ENCODE data around the gene MISP3.

Gene MISP3

DNA sequence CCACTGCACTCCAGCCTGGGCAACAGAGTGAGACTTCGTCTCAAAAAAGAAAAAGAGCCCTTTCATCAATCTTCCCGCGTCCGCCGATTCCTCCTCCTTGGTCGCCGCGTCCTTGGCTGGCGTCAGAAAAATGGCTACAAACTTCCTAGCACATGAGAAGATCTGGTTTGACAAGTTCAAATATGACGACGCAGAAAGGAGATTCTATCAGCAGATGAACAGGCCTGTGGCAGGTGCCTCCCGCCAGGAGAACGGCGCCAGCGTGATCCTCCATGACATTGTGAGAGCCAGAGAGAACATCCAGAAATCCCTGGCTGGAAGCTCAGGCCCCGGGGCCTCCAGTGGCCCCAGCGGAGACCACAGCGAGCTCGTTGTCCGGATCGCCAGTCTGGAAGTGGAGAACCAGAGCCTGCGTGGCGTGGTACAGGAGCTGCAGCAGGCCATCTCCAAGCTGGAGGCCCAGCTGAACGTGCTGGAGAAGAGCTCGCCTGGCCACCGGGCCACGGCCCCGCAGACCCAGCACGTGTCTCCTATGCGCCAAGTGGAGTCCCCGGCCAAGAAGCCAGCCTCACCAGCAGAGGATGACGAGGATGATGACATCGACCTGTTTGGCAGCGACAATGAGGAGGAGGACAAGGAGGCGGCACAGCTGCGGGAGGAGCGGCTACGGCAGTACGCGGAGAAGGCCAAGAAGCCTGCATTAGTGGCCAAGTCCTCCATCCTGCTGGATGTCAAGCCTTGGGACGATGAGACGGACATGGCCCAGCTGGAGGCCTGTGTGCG, 2.1 kb upstream of the MISP3 start:
- Histone ChIP-seq H3K36me3 (ENCODE audit: control insufficient read depth, insufficient read depth, low read length) (no peaks in the 10 kb centered on the region), H3K4me1 (peaks cover 4% of the 10 kb centered on the region), H3K9ac (no peak overlapping the region), H3K79me2 (no peaks in the 10 kb centered on the region), H3K27ac (no peak overlapping the region), H2AFZ (no peak overlapping the region), H3K9me3 (ENCODE audit: control insufficient read depth, low read length) (no peaks in the 10 kb centered on the region), H3K4me2 (ENCODE audit: low read length) (peak overlapping the region; percentile 17), H3K27me3 (ENCODE audit: control insufficient read depth, insufficient read depth, low read length) (no peaks in the 10 kb centered on the region), H3K4me3 (ENCODE audit: low read depth, low read length) (no peak overlapping the region)
- TF ChIP-seq, protein P1, sequence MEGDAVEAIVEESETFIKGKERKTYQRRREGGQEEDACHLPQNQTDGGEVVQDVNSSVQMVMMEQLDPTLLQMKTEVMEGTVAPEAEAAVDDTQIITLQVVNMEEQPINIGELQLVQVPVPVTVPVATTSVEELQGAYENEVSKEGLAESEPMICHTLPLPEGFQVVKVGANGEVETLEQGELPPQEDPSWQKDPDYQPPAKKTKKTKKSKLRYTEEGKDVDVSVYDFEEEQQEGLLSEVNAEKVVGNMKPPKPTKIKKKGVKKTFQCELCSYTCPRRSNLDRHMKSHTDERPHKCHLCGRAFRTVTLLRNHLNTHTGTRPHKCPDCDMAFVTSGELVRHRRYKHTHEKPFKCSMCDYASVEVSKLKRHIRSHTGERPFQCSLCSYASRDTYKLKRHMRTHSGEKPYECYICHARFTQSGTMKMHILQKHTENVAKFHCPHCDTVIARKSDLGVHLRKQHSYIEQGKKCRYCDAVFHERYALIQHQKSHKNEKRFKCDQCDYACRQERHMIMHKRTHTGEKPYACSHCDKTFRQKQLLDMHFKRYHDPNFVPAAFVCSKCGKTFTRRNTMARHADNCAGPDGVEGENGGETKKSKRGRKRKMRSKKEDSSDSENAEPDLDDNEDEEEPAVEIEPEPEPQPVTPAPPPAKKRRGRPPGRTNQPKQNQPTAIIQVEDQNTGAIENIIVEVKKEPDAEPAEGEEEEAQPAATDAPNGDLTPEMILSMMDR (IDR thresholded peaks at IDR 0.05), result no peak

DNA sequence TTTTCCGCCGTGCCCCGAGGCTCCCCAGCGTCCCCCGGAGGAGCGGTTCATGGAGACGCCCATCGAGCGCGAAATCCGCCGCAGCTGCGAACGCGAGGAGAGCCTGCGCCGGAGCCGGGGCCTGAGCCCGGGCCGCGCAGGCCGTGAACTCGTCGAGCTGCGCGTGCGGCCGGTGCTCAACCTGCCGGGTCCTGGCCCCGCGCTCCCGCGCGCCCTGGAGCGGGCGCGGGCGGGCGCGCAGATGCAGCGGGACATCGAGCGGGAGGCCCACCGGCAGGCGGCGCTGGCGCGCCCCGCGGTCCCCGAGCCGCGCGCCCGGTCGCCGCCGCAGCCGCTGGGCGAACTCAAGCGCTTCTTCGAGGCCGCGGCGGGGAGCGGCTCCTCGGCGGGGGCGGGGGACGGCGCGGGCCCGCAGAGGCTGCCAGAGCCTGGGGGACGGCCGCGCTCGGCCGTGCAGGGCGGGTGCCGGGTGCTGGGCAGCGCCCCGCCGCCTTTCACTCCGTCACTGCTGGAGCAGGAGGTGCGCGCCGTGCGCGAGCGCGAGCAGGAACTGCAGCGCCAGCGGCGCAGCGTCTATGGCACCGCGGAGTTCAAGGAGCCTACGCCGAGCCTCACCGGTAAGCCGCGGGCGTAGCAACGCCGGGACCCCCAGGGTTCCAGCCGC, 807 bp downstream of the MISP3 start:
- Histone ChIP-seq H3K36me3 (ENCODE audit: control insufficient read depth, insufficient read depth, low read length) (no peaks in the 10 kb centered on the region), H3K4me3 (ENCODE audit: low read depth, low read length) (peak overlapping the region; percentile 90), H3K9me3 (ENCODE audit: control insufficient read depth, low read length) (no peaks in the 10 kb centered on the region), H3K27ac (peak overlapping the region; percentile 97), H3K9ac (peak overlapping the region; percentile 16), H3K27me3 (ENCODE audit: control insufficient read depth, insufficient read depth, low read length) (no peaks in the 10 kb centered on the region), H3K79me2 (no peaks in the 10 kb centered on the region), H2AFZ (peak overlapping the region; percentile 99), H3K4me2 (ENCODE audit: low read length) (peak overlapping the region; percentile 65), H3K4me1 (peaks cover 6% of the 10 kb centered on the region)
- TF ChIP-seq, protein P1 (IDR thresholded peaks at IDR 0.05), result no peak

DNA sequence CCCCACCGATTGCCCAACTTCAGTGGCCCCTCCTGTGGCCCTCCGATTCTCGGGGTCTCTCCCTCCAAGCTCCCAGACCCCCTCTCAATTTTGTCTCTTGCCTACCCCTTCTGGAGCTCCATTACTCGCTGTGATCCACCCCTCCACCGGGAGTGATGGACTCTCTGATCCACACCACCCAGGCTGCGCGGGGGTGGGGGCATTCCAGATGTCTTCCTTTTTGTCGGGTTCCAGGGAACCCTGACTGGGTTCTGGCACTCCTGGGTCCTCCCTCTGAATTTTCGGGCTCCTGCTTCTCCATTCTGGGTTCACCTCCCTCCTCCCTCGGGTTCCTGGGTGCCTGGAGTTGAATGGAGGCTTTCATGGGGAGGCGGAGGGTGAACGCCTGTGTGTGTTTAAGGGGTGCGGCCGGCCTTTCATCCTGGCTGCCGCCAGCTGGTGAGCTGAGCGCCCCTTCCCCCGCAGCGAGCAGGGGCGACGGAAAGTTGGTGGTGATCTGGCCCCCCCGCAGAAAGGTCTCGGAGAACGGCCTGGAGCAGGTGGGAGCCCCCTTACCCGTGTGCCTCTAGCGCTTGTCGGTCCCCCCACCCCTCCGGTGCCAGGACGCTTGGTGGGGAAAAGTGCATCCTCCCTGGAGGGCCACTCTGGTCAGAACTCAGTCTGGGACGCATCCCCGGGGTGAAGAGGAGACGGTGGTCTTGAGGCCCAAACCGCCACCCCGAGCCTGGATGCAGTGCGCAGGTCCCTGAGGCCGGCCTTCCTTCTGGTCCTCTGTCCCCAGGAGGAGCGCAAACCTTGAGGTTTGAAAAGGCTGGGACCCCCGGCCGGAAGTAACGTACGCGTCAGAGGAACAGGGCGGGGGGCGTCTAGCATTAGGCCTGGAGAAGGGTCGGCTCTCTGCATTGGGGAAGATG, 1.6 kb downstream of the MISP3 start:
- no peaks in the 10 kb centered on the region for H3K79me2 ChIP-seq
- no peaks in the 10 kb centered on the region for H3K27me3 ChIP-seq (ENCODE audit: control insufficient read depth, insufficient read depth, low read length)
- H2AFZ ChIP-seq, result peak overlapping the region; percentile 91
- H3K4me2 ChIP-seq (ENCODE audit: low read length), result peak overlapping the region; percentile 65
- no peaks in the 10 kb centered on the region for H3K36me3 ChIP-seq (ENCODE audit: control insufficient read depth, insufficient read depth, low read length)
- no peaks in the 10 kb centered on the region for H3K9me3 ChIP-seq (ENCODE audit: control insufficient read depth, low read length)
- peak overlapping the region; percentile 56 for H3K4me3 ChIP-seq (ENCODE audit: low read depth, low read length)
- H3K4me1 ChIP-seq, result peaks cover 6% of the 10 kb centered on the region
- peak overlapping the region; percentile 82 for H3K27ac ChIP-seq
- TF ChIP-seq, protein P1 (IDR thresholded peaks at IDR 0.05), result no peak
- peak overlapping the region; percentile 16 for H3K9ac ChIP-seq

DNA sequence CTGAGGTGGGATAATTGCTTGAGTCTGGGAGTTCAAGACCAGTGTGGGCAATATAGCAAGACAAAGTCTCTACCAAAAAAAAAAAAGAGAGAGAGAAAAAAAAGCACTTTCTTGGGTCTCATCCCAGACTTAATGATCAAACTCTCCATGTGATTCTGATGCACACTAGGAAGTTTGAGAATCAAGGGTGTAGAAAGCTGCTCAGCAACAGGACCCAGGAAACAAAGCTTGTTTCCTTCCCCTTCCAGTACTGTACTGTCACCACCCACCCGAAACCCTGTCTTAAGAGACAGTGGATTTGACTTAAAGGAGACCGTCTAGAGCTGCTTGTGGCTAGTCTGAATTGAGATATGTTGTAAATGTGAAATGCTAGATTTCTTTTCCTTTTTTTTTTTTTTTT, 5.8 kb downstream of the MISP3 start:
- H3K4me1 ChIP-seq, result peaks cover 11% of the 10 kb centered on the region
- TF ChIP-seq, protein P1 (IDR thresholded peaks at IDR 0.05), result no peak
- no peak overlapping the region for H3K4me3 ChIP-seq (ENCODE audit: low read depth, low read length)
- no peak overlapping the region for H3K9ac ChIP-seq
- H3K4me2 ChIP-seq (ENCODE audit: low read length), result no peak overlapping the region
- no peak overlapping the region for H2AFZ ChIP-seq
- H3K79me2 ChIP-seq, result peaks cover 6% of the 10 kb centered on the region
- H3K36me3 ChIP-seq (ENCODE audit: control insufficient read depth, insufficient read depth, low read length), result no peaks in the 10 kb centered on the region
- no peaks in the 10 kb centered on the region for H3K27me3 ChIP-seq (ENCODE audit: control insufficient read depth, insufficient read depth, low read length)
- H3K9me3 ChIP-seq (ENCODE audit: control insufficient read depth, low read length), result no peaks in the 10 kb centered on the region
- H3K27ac ChIP-seq, result no peak overlapping the region

Measured in parathyroid adenoma (tissue), 2 donors.